Hippocampal formation (tissue), 2 donors: ENCODE measurements around the gene CD63.
A peak's percentile ranks its signal among the peaks of the same experiment; 100 is the strongest.

Source experiments
- DNase-seq, 2 donors: peaks; one replicate each; lab custom pipeline; 2025; lab: John Stamatoyannopoulos, UW

The CD63 gene

DNA sequence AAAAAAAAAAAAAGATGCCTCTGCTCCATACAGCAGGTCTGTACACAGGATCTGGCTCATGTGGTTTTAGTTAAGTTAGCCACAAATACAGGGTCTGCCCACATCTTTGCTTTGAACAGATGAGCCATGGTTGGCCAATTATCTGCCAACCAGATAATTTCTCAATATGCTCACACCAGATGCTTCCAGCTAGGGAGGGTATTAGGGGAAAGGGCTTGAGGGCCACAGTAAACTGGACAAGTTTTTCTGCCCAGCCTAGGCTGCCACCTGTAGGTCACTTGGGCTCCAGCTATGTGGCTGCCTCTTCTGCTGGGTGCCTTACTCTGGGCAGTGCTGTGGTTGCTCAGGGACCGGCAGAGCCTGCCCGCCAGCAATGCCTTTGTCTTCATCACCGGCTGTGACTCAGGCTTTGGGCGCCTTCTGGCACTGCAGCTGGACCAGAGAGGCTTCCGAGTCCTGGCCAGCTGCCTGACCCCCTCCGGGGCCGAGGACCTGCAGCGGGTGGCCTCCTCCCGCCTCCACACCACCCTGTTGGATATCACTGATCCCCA, 7.8 kb downstream of the CD63 start:
- DNase-seq: peak; percentile 46 to 53

DNA sequence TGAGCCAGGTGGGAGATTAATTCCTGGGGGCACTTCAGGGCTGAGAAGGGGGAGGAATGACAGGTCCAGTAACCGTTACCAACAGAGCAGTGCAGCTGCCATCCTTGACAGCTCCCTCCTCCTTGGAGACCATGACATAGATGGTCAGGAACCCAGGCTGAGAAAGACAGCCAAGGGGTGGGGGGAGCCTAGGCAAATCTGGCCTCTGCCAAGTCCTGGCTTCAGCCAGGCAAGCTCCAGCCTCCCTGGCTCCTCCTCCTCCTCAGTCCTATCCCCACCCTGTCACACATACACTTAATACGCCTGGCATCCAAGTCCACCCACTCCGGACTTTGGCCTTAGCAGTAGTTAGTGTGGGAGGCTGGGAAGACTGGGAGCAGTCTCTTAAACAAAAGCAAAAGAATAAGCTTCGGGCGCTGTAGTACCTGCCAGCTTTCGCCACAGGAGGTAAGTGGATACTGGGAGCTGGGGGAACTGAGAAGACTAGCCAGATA, 8.7 kb downstream of the CD63 start, which contains the start of gene RDH5:
Gene RDH5 (plus strand): TSS at position 323 of the 494 bp plus-strand sequence. CDS start 792 bp downstream, outside the sequence.
- peak in 1 of 2 donors; percentile 42 for DNase-seq

DNA sequence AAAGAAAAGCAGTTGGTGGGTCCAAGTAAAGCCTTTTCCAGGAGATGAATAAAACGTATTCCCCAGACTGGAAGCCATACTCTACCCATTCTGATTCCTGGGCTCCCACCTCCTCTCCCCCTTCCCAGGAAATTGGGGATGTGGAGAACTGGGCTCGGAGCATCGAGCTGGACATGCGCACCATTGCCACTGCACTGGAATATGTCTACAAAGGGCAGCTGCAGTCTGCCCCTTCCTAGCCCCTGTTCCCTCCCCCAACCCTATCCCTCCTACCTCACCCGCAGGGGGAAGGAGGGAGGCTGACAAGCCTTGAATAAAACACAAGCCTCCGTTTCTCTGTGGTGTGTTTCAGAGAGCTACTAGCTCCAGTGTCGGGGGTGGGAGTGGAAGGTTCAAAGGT, 9.4 kb downstream of the CD63 start:
- DNase-seq: no peak

DNA sequence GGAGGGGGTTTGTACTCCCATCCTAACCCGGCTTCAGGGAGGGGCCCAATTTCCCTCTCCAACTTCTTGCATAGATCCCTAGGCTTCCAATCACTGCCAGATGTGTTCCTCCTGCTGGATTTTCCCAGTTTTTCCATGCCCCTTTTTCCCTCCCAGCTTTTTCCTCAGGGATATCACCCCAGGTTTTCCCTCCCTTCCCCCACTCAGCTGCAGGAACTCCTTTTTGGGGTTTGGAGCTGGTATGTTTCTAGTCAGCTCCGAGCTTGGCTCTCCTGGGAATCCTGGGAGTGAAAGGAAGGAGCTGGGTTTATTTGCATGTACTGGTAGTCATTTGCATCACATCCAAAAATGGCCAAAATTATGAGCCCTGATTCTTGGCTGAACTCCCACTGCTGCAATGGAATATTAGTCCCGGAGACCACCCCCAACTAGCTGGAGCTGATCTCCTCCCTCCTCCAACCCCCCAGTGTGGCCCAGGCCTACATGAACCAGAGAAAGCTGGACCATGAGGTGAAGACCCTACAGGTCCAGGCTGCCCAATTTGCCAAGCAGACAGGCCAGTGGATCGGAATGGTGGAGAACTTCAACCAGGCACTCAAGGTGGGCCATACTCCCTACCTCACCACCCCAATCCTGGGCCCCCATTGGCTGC, 10.1 kb downstream of the CD63 start:
- DNase-seq: no peak

DNA sequence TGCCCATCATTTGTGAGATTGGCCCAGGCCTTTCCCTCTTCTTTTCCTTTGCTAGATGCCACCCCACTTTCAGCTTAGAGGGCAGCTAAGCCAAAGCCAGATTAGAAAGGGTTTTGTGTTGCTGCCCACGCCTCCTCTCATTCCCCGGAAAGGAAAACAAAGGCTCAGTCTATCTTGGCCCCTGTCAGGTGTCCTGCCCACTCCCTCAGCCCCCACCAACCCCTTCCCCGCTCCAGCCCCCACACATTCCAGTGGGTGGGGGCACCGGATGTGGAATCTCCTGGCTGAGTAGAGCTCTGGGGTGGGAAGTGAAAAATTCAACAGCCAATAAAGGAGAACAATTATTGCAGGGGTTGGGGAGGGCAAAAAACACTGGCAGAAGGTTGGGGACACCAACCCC, 10.8 kb downstream of the CD63 start:
- DNase-seq: no peak

DNA sequence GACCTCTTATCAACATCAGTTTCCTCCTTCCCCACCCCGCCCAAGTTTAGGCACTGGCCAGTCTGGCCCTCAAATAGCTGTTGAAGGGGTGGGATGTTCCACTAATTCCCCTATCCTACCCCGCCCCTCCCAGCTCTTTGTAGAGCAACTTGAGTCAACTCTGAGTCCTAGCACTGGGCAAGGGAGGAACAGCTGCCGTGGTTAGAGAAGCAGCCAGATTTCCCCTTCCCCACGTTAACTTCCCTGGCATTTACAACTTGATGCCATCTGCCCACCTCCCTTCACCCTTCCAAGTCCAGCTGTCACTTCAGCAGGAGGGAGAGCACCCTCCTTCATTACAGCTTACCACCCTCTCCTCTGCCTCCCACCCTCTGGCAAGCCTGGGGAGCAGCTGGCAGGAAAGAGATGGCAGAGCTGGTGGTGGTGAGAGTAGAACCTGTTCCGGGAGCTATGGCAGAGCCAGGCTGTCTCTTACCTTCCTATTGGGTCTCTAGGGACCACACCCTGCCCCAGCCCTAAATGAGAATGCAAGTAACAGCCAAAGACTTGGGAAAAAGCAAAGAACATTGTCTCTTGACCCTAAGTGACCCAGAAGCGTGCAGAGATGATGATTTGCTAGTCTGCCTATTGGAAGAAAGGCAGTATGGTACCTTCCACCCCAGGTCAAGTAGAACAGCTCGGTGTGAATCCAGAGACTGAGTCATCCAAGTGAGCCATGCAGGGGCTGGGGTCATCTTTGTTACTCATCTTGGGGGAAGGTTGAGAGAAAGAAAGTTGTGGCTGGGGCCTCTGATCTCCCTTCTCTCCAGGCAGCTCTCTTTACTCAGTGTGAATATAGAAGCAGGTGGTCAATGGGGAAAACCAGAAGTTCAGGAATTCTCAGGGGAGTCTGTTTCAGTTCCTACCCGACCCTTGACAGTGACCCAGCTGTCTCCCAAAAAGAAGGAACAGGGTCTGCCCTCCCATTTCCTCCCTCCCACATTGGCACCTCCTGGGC, 11.5 kb downstream of the CD63 start:
- DNase-seq: no peak

DNA sequence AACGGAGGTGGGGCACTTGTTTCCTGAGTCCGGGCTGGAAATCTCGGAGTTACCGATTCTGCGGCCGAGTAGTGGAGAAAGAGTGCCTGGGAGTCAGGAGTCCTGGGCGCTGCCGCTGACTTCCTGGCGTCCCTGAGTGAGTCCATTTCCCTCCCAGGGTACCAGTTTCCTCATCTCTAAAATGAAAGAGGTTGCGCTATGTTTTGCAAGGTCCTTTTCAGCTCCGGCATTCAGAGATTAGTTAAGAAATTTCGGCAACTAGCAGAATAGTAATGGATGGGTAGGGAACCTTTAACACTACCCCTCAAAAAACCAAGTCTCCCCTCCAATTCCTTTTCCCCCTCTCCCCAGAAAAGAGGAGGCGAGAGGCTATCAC, 12.2 kb downstream of the CD63 start:
- DNase-seq: no peak

DNA sequence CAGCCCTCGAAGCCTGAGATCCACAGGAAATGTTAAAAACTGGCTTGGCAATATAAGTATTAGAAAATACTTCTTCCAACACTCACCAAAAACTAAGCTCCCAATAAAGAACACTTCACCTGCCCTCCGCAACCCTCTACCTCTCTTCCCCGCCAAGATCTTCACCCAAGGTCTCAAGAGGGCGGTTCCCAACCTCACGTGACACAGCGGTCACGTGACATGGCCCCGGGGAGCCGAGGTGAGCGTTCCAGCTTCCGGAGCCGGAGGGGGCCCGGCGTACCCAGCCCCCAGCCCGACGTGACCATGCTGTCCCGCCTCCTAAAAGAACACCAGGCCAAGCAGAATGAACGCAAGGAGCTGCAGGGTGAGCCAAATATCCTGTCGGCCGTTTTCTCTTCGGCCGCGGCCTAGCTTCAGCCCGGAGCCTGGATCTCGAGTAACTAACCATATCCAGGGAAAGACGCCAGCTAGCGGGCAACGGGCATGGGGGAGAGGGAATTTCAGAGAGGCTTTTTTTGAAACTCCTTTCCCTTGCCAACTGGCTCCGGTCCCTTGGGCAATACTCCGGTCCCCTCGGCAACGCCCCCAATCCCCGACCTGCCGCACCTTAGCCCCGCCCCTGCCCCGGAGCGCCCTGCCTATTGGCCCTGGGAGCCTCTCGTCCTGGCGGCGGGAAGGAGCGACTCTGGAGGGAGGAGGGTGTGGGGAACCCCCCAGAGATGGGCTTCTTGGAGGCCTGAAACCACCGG, 12.8 kb downstream of the CD63 start, which contains the start of gene BLOC1S1:
Gene BLOC1S1 (plus strand): TSS at position 214 of the 749 bp plus-strand sequence. CDS start 6 bp downstream, at position 220.
- peak; percentile 70 to 83 for DNase-seq

DNA sequence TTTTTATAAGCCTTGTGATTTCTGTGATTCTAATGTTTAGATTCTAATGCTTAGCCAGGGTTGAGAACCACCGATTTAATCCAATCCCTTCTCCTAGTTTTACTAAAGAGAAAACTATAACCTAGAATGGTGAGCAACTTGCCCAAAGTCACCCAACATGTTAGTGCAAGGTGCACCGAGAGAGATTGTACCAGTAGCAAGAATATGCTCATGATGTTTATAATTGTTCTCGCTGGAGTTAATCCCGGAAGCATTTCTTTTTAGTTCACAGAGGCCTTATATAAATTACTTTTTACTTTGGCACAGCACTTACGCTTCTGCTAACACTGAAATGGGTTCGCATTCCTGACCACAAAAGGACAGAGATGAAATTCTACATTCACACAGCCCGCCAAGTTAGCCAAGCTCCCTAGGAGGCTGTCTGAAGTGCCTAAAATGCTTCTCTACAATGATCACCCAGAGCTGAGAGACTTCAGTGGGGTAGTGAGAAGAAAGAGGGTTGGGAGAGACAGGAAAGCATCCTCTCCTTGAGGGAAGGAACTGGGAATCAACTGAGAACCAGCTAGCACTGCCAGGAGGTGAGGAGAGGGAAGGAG, 13.5 kb downstream of the CD63 start:
- DNase-seq: no peak

DNA sequence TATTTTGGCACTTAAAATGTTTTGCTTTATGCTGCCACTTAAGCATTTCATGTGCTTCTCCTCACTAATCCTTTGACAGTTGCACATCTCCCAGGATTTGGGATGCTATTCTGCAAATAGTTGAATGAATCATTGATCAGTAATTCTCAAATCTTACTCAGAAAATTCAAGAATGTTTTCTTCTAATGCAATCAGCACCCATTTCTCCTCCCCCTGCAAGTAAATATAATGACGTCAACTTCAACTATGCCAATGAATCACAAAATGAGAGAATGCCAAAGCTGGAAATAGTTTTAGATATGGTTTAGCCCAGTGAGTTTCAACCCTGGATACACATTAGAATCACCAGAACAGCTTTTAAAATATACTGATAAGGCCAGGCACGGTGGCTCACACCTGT, 15.1 kb downstream of the CD63 start:
- no peak for DNase-seq

DNA sequence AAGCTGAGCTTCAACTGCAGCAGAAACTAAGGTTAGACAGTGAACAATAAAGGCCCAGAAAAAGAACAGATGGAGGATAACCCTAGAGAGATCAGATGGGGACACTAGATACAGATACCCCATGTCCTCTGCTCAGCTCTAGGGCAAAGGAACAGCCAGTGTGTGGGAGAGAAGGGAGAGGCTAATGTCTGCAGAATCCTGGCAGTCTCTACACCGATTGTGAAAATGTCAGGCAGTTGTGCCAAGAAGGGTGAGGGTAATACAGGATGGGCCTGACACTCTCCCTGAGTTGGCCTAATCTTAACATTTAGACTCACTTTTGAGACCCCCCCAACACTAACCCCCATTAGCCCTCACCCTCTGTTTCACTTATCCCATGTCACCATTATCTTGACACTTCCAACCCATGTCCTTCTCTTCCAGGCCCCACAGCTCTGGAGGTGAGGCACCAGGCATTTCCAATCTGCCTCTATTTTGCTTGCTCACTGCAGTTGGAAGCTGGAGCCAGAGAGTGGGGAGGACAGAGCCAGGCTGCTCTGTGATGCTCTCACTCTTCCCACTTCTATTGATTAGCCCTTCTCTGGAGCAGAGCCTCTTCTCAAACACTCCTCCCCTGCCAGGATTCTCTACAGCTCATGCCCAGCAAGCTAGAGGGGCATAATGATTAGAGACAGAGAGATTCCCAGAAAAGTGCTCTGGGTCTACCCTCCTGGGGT, 16.0 kb downstream of the CD63 start:
- no peak for DNase-seq

DNA sequence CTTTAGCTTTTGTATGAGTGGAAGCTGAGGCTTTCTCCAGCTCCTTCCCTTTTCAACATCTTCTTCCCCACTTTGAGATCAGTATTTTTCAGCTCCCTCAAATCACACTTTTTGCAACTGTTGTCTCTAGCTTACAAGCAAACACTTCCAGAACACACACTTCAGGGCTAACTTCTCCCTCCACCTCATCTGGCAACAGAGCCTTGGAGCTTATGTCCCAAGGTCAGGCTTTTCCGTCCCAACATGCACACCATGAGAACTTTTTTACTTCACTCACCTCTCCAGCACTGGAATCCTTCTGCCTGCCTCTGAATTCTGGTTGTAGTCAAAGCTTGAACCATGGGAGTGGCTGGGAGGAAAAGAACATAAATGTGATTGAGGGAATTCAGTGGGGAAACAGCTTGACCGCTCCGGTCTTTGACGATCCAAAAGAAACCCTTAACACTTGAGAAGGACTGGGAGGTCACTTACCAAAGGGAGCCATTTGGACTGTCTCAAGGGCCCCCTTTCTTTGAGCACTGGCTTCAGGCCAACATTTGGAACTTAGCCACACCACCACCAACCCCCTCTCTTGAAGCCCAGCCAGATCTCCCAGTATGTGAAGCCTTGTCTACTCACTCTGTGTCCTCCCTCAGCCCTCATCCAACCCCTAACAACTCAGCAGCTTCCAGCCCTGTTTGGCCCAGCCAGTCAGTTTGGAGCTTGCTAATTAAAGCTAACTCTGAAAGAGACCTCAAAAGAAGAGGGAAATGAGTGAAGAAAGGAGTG, 16.8 kb downstream of the CD63 start:
- DNase-seq: peak in 1 of 2 donors; percentile 24

DNA sequence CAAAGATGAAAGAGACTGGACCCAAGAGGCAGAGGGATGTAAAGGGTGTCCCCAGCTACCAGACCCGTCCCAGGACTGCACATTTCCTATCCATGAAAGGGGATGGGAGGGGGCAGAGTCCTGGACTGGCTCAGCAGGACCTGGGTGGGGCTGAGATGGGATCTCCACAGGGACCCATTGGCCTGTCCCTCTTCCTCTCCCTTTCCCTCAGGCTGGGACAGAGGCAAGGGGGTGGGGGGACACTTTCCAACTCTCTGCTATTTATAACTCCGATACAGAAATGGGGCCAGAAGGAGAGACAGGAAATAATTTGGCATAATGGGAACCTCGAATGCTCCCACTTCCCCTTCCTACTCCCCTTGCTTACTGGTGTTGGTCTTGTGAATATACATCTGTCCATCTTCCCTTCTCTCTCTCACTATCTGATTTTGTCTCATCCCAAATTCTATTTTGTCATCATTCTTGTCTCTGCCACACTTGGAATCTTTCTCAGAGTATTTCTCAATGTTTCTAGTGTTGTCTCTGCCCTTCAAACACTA, 20.0 kb downstream of the CD63 start:
- DNase-seq: no peak

DNA sequence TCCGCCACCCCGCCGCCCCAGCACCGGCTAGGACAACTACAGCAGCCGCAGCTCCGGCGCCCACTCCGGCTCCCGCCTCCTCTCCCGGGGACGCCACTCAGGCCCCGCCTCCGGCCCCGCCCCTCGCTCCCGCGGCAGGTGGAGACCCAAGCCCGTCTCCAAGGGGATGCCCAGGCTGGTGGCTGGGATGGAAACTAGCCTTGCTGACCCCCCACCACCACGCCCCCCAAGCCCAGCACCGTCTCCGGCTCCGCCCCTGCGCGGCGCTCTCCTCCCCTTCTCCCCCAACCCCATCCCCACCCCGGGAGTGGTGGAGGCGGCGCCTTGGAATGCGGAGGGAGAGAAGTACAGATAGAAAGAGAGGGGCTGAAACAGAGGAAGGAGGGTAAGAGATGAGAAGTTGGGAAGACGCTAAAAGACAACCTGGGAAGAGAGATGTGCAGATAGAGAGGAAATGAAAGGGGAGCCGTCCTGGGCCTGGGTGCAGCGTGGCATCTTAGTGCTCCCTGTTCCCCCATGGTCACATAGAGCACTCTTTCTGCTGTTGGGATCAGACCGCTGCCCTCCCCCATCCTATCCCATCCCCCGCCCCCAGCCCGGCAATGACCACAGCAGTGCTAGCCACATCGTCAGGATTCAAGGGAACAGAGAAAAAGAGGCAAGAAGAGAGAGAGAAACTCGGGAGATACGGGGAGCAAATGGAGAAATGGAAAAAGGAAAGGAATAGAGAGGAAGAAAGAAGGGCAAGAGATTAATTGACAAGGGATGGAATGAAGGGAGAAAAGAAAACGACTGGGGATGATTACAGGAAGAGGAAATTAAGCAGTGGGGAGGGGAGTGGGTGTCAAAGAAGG, 20.7 kb downstream of the CD63 start, which contains the start of gene ITGA7:
Gene ITGA7 (minus strand): TSS at position 64 of the 854 bp plus-strand sequence. CDS start 222 bp downstream, outside the sequence.
- DNase-seq: peak in 1 of 2 donors; percentile 49

DNA sequence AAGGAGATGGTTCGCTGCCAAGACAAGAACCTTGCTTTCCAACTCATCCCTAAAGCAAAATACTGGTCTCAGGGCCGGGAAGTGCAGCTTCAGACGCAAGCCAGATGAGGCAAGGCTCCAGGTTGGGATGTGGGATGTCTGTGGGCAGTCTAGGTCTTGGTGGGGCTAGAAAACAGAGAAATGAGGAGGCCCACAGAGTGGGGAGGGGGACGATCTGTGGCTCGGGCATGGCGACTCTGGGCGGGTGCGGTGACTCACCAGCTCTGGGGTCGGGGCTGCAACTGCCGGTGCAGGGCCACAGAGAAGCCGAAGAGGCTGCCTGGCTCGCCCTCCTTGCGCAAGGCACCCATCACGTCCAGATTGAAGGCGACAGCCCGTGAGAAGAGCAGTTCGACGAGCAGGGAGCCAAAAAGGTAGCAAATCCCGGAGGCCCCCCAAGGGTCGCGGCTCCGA, 21.6 kb downstream of the CD63 start:
- DNase-seq: no peak

DNA sequence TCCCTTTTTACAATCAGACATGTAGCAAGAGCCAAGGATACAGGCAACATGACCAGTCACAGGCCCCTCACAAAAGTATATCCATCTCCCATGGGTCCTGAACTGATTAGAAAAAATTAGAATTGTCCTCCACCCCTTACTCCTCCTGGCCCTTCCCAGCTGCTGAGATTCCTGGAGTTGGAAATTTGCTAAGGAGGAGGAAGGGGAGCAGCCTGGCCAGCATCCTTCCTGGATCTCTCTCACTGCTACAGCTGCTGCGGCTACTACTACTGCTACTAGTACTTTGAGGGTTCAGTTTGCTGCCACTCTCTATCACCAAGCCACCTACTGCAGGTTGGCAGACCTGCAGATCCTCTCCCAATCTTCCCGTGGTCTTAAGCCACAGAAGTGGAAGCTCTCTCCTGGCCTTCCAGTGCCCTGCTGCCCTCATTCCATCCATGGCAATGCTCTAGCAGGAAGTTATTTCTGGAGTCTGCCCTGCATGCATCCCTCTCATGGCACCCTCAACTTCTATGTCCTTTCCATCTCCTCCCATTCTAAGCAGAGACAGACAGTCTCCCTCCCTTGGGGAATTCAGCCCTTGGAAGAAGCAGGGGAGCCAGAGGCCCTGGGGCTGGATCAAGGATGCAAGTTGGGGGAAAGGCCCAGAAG, 22.1 kb downstream of the CD63 start:
- no peak for DNase-seq

DNA sequence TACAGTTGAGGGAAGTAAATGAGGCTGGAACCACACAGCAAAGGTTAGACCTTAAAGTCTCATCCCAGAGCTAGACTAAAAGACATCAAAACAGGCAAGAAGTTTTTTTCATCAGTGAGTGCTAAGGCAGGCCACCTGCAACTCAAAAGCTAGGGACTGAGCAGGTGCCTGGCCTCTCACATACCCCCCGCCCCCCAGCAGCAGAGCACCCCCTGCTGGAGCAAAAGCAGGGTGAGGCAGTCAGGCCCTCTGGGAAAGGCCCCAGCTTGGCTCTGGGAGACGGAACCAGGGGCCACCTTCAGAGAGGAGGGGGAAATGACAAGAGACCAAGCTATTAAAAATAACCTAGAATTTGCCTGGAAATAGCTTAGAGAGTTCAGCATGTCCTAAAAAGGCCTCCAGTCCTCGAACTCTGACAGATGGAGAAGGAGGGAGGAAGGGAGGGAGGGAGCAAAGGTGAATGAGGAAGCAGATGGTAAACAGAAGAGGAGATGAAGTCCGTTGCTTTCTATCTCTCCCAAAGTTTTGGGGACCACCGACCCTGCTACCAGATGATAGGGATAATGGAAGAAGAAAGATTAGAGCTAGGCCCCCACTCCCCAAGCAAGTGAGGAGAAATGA, 22.9 kb downstream of the CD63 start:
- DNase-seq: no peak
